Sigmoid colon (tissue), 4 donors: ENCODE measurements around the gene ANKS1A.

Experiments
- EP300 ChIP-seq, 4 donors: sonication (generic); formaldehyde crosslinking; IDR thresholded peaks; one replicate each; pipeline ENCODE4 v1.6.1; 2017; ENCODE audit warnings: antibody characterized with exemption in 4 of 4
- POLR2A ChIP-seq, 2 donors: fragments of 450-650 bp; IDR thresholded peaks; one replicate each; pipeline ENCODE4 v1.6.1; 2016; ENCODE audit warnings: antibody characterized with exemption in 2 of 2, mild to moderate bottlenecking in 2 of 2, moderate library complexity in 2 of 2
- TF ChIP-seq, protein P1 (sequence below), 4 experiments: fragments of 450-650 bp in 3 of 4; fragments of 200-600 bp in 1 of 4; IDR thresholded peaks; one replicate each; pipeline ENCODE4 v1.5.1; 2016 to 2019; ENCODE audit warnings: antibody characterized with exemption in 4 of 4, mild to moderate bottlenecking in 3 of 4, moderate library complexity in 2 of 4

DNA sequence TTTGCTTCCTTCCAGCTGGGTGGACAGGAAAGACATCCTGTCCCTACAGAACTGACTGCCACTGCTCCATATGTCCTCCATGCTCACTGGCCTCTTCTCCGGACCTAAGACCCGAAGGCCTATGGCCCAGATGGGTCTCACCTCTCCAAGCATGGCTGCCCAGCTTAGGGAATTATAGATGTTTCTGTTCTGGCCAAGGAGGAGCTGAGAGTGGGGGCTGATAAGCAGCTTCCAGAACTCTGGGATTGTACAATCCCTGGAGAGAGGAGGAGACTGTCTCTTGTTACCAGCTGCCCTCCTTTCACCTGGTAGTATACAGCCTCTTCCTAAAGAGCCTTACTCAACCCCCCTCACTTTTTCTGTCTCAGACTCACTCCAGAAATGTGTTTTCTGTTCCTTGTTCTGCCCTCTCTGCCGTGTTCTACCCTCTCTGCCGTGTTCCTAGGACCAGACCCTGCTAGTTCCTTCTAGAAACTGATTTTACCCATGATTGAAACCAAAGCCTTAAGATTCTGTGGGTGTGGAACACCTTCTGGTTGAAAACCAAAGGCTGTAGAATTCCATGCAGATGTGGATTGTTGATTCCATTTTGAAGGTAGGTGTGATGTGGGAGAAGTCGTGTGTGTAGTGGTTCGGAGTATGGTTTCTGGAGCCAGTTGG is 28.7 kb downstream of the ANKS1A start:
- TF ChIP-seq, protein P1, sequence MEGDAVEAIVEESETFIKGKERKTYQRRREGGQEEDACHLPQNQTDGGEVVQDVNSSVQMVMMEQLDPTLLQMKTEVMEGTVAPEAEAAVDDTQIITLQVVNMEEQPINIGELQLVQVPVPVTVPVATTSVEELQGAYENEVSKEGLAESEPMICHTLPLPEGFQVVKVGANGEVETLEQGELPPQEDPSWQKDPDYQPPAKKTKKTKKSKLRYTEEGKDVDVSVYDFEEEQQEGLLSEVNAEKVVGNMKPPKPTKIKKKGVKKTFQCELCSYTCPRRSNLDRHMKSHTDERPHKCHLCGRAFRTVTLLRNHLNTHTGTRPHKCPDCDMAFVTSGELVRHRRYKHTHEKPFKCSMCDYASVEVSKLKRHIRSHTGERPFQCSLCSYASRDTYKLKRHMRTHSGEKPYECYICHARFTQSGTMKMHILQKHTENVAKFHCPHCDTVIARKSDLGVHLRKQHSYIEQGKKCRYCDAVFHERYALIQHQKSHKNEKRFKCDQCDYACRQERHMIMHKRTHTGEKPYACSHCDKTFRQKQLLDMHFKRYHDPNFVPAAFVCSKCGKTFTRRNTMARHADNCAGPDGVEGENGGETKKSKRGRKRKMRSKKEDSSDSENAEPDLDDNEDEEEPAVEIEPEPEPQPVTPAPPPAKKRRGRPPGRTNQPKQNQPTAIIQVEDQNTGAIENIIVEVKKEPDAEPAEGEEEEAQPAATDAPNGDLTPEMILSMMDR (IDR thresholded peaks at IDR 0.05) = no peak
- TF ChIP-seq EP300 (IDR thresholded peaks at IDR 0.05) (no peak), POLR2A (IDR thresholded peaks at IDR 0.05) (no peak)
